Activated T-cell treated with anti-CD3 and anti-CD28 coated beads, Interleukin-2, amount 50 U/mL, for 72 hours (primary cell): ENCODE results near the gene ERO1B. TPM values are rescaled to one million over a fixed set of nuclear protein-coding genes. Genes with fewer than 3 reads are reported as not detected.
A peak's percentile ranks its signal among the peaks of the same experiment; 100 is the strongest.

Experiments used
- ATAC-seq, 2 donors: fragments of 150-1000 bp; cut with Tn5 transposase; replicated peaks in 1 of 2; 2 replicates each; pipeline ENCODE4 v1.10.0; 2021; ENCODE audit warnings: moderate library complexity in 2 of 2, mild to moderate bottlenecking in 1 of 2
- DNase-seq, 2 donors: peaks; one replicate each; pipeline ENCODE4 v3.0.0; 2021 to 2022; ENCODE audit warnings: mixed read lengths in 1 of 2
- H3K27ac Mint-ChIP-seq: one replicate; pipeline ENCODE4 v1.8.0; 2022; ENCODE audit warnings: mild to moderate bottlenecking, moderate library complexity, mixed read lengths
- H3K27me3 Mint-ChIP-seq: one replicate; pipeline ENCODE4 v1.8.0; 2022; ENCODE audit warnings: low read depth, mixed read lengths
- H3K36me3 Mint-ChIP-seq, 2 donors: one replicate each; pipeline ENCODE4 v1.8.0; 2022; ENCODE audit warnings: mixed read lengths in 2 of 2, mild to moderate bottlenecking in 1 of 2; ENCODE audit not compliant: insufficient read depth in 2 of 2
- H3K4me1 Mint-ChIP-seq: one replicate; pipeline ENCODE4 v1.8.0; 2022; ENCODE audit warnings: low read depth, mixed read lengths
- H3K4me3 Mint-ChIP-seq, 2 donors: one replicate each; pipeline ENCODE4 v1.8.0; 2022; ENCODE audit warnings: mild to moderate bottlenecking in 2 of 2, mixed read lengths in 2 of 2, moderate library complexity in 2 of 2
- H3K9me3 Mint-ChIP-seq, 2 donors: one replicate each; pipeline ENCODE4 v1.8.0; 2022; ENCODE audit warnings: mixed read lengths in 2 of 2
- total RNA-seq, 2 donors: library from RNA; stranded (reverse); gene quantifications; one replicate each; pipeline ENCODE4 v1.2.3, GENCODE V29; 2022

Gene ERO1B
- total RNA-seq, 2 donors from 2014 or later = 2.2 to 5.9 TPM

GRCh38 chr1:236259043-236259442, 22.7 kb downstream of the ERO1B start:
- Mint-ChIP-seq H3K9me3 (peaks cover 16 to 18% of the 10 kb centered on the region in 2 donors), H3K4me1 (peaks cover 16% of the 10 kb centered on the region), H3K4me3 (no peak overlapping the region), H3K27ac (no peak overlapping the region), H3K36me3 (peaks cover 29 to 43% of the 10 kb centered on the region in 2 donors), H3K27me3 (no peaks in the 10 kb centered on the region)
- DNase-seq (no peak), ATAC-seq (no peak)

- Mint-ChIP-seq H3K9me3 (peaks cover 16 to 18% of the 10 kb centered on the region in 2 donors), H3K27me3 (no peaks in the 10 kb centered on the region), H3K27ac (no peak overlapping the region), H3K4me3 (no peak overlapping the region), H3K4me1 (peaks cover 16% of the 10 kb centered on the region), H3K36me3 (peaks cover 29 to 42% of the 10 kb centered on the region in 2 donors)
- DNase-seq (no peak), ATAC-seq (no peak)
These were observed 23.6 kb downstream of the ERO1B start for GRCh38 chr1:236258114-236258622.

GRCh38 chr1:236257216-236257615, 24.5 kb downstream of the ERO1B start:
- ATAC-seq = no peak
- Mint-ChIP-seq H3K27me3 (no peaks in the 10 kb centered on the region), H3K27ac (no peak overlapping the region), H3K4me3 (no peak overlapping the region), H3K9me3 (peaks cover 15 to 16% of the 10 kb centered on the region in 2 donors), H3K4me1 (peaks cover 16% of the 10 kb centered on the region), H3K36me3 (peaks cover 26 to 36% of the 10 kb centered on the region in 2 donors)
- DNase-seq = no peak

GRCh38 chr1:236253918-236254637, 27.7 kb downstream of the ERO1B start:
- H3K36me3 Mint-ChIP-seq = peaks cover 13% of the 10 kb centered on the region in 2 donors

GRCh38 chr1:236253119-236253518, 28.6 kb downstream of the ERO1B start:
- Mint-ChIP-seq H3K4me1 (no peaks in the 10 kb centered on the region), H3K27ac (peak overlapping the region; percentile 33), H3K4me3 (no peak overlapping the region), H3K27me3 (no peaks in the 10 kb centered on the region), H3K36me3 (peaks cover 10 to 13% of the 10 kb centered on the region in 2 donors), H3K9me3 (peaks cover 8 to 9% of the 10 kb centered on the region in 2 donors)
- ATAC-seq (no peak), DNase-seq (no peak)

More at GRCh38 chr1:236253918-236254637, 27.7 kb downstream of the ERO1B start:
- H3K4me1 Mint-ChIP-seq = peaks cover 3% of the 10 kb centered on the region
- peaks cover 8 to 9% of the 10 kb centered on the region in 2 donors for H3K9me3 Mint-ChIP-seq
- no peak overlapping the region for H3K27ac Mint-ChIP-seq
- ATAC-seq = no peak
- H3K27me3 Mint-ChIP-seq = no peaks in the 10 kb centered on the region
- DNase-seq = no peak
- no peak overlapping the region for H3K4me3 Mint-ChIP-seq

- Mint-ChIP-seq H3K36me3 (peaks cover 0 to 2% of the 10 kb centered on the region in 2 donors), H3K4me3 (no peak overlapping the region), H3K27me3 (no peaks in the 10 kb centered on the region), H3K27ac (no peak overlapping the region), H3K4me1 (no peaks in the 10 kb centered on the region), H3K9me3 (no peaks in the 10 kb centered on the region)
- DNase-seq (no peak), ATAC-seq (no peak)
These were observed 30.2 kb downstream of the ERO1B start for GRCh38 chr1:236251587-236251986.

GRCh38 chr1:236247286-236247685, 34.5 kb downstream of the ERO1B start:
- Mint-ChIP-seq H3K9me3 (no peaks in the 10 kb centered on the region), H3K4me1 (no peaks in the 10 kb centered on the region), H3K36me3 (no peaks in the 10 kb centered on the region), H3K4me3 (no peak overlapping the region), H3K27me3 (no peaks in the 10 kb centered on the region), H3K27ac (no peak overlapping the region)
- DNase-seq = no peak
- ATAC-seq = no peak

GRCh38 chr1:236242568-236242967, 39.2 kb downstream of the ERO1B start:
- DNase-seq (no peak), ATAC-seq (no peak)
- H3K4me3 Mint-ChIP-seq = no peak overlapping the region
- no peaks in the 10 kb centered on the region for H3K27me3 Mint-ChIP-seq
- H3K4me1 Mint-ChIP-seq = no peaks in the 10 kb centered on the region
- H3K27ac Mint-ChIP-seq = no peak overlapping the region
- no peaks in the 10 kb centered on the region for H3K9me3 Mint-ChIP-seq
- H3K36me3 Mint-ChIP-seq = no peaks in the 10 kb centered on the region

GRCh38 chr1:236240675-236241074, 41.1 kb downstream of the ERO1B start:
- H3K4me1 Mint-ChIP-seq = no peaks in the 10 kb centered on the region
- no peaks in the 10 kb centered on the region for H3K9me3 Mint-ChIP-seq
- ATAC-seq = no peak

GRCh38 chr1:236239092-236239585, 42.6 kb downstream of the ERO1B start:
- H3K27ac Mint-ChIP-seq = no peak overlapping the region
- no peak for ATAC-seq
- no peaks in the 10 kb centered on the region for H3K36me3 Mint-ChIP-seq
- no peak overlapping the region for H3K4me3 Mint-ChIP-seq
- H3K9me3 Mint-ChIP-seq = no peaks in the 10 kb centered on the region
- no peaks in the 10 kb centered on the region for H3K27me3 Mint-ChIP-seq
- no peaks in the 10 kb centered on the region for H3K4me1 Mint-ChIP-seq
- DNase-seq = no peak

More at GRCh38 chr1:236240675-236241074, 41.1 kb downstream of the ERO1B start:
- DNase-seq = no peak
- Mint-ChIP-seq H3K27ac (no peak overlapping the region), H3K4me3 (no peak overlapping the region), H3K27me3 (no peaks in the 10 kb centered on the region), H3K36me3 (no peaks in the 10 kb centered on the region)

GRCh38 chr1:236235116-236235515, 46.6 kb downstream of the ERO1B start:
- H3K27ac Mint-ChIP-seq = no peak overlapping the region
- no peaks in the 10 kb centered on the region for H3K36me3 Mint-ChIP-seq
- no peak overlapping the region for H3K4me3 Mint-ChIP-seq
- ATAC-seq (no peak), DNase-seq (no peak)
- H3K9me3 Mint-ChIP-seq = no peaks in the 10 kb centered on the region
- no peaks in the 10 kb centered on the region for H3K27me3 Mint-ChIP-seq
- H3K4me1 Mint-ChIP-seq = no peaks in the 10 kb centered on the region

GRCh38 chr1:236228411-236228810, 53.3 kb downstream of the ERO1B start:
- Mint-ChIP-seq H3K27ac (no peak overlapping the region), H3K4me1 (no peaks in the 10 kb centered on the region), H3K27me3 (no peaks in the 10 kb centered on the region), H3K9me3 (no peaks in the 10 kb centered on the region), H3K4me3 (no peak overlapping the region), H3K36me3 (no peaks in the 10 kb centered on the region)
- DNase-seq (no peak), ATAC-seq (no peak)

- no peaks in the 10 kb centered on the region for H3K36me3 Mint-ChIP-seq
- no peak for DNase-seq
- H3K4me1 Mint-ChIP-seq = no peaks in the 10 kb centered on the region
- no peaks in the 10 kb centered on the region for H3K9me3 Mint-ChIP-seq
- no peak overlapping the region for H3K4me3 Mint-ChIP-seq
- no peak overlapping the region for H3K27ac Mint-ChIP-seq
- no peak for ATAC-seq
- no peaks in the 10 kb centered on the region for H3K27me3 Mint-ChIP-seq
These were observed 59.1 kb downstream of the ERO1B start for GRCh38 chr1:236222632-236223031.
